HG02840 (cell line): ENCODE data around the gene SIPA1.

Source experiments
- ATAC-seq: cut with Tn5 transposase; IDR thresholded peaks from one replicate; pipeline ENCODE4 v1.9.1; 2021; ENCODE audit warnings: mild to moderate bottlenecking, moderate library complexity, moderate number of reproducible peaks; ENCODE audit not compliant: unreplicated experiment, low FRiP score

The SIPA1 gene

GRCh38 chr11:65637794-65638419 lies at the start of gene SIPA1:
Gene SIPA1 (plus strand): TSS chr11:65638101. CDS start chr11:65640922, 2,821 bp downstream.
- ATAC-seq, result peak; percentile 43

- ATAC-seq, result peak; percentile 66
Observed at GRCh38 chr11:65588199-65589054, 49.5 kb upstream of the SIPA1 start.

GRCh38 chr11:65589444-65590239 lies 48.3 kb upstream of the SIPA1 start:
- no peak for ATAC-seq

GRCh38 chr11:65590240-65590738 lies 47.6 kb upstream of the SIPA1 start:
- ATAC-seq, result no peak

GRCh38 chr11:65591939-65592857 lies 45.7 kb upstream of the SIPA1 start:
- no peak for ATAC-seq

GRCh38 chr11:65592858-65593517 lies 44.9 kb upstream of the SIPA1 start:
- ATAC-seq, result no peak

GRCh38 chr11:65593518-65594414 lies 44.1 kb upstream of the SIPA1 start:
- ATAC-seq, result no peak

- ATAC-seq, result no peak
Observed at GRCh38 chr11:65595131-65595530, 42.8 kb upstream of the SIPA1 start.

- ATAC-seq, result no peak
Observed at GRCh38 chr11:65595543-65596281, 42.2 kb upstream of the SIPA1 start, which contains the start of gene KCNK7. Gene KCNK7 (minus strand): TSS chr11:65595800. CDS start chr11:65595772, 28 bp downstream.

GRCh38 chr11:65596520-65596919 lies 41.4 kb upstream of the SIPA1 start:
- ATAC-seq, result no peak

GRCh38 chr11:65598258-65598699 lies 39.6 kb upstream of the SIPA1 start:
- no peak for ATAC-seq

GRCh38 chr11:65599216-65599954 lies 38.5 kb upstream of the SIPA1 start:
- no peak for ATAC-seq

GRCh38 chr11:65599955-65600246 lies 38.0 kb upstream of the SIPA1 start:
- no peak for ATAC-seq

GRCh38 chr11:65604258-65604657 lies 33.6 kb upstream of the SIPA1 start:
- no peak for ATAC-seq

GRCh38 chr11:65606876-65607613 lies 30.9 kb upstream of the SIPA1 start:
- no peak for ATAC-seq
